ENCODE data around the gene ZNF391.
"Not testable (repeated sequence)": the region's sequence is repeated elsewhere in the genome, so short reads cannot be mapped to it uniquely, and the experiment has no call there.

The ZNF391 gene

DNA sequence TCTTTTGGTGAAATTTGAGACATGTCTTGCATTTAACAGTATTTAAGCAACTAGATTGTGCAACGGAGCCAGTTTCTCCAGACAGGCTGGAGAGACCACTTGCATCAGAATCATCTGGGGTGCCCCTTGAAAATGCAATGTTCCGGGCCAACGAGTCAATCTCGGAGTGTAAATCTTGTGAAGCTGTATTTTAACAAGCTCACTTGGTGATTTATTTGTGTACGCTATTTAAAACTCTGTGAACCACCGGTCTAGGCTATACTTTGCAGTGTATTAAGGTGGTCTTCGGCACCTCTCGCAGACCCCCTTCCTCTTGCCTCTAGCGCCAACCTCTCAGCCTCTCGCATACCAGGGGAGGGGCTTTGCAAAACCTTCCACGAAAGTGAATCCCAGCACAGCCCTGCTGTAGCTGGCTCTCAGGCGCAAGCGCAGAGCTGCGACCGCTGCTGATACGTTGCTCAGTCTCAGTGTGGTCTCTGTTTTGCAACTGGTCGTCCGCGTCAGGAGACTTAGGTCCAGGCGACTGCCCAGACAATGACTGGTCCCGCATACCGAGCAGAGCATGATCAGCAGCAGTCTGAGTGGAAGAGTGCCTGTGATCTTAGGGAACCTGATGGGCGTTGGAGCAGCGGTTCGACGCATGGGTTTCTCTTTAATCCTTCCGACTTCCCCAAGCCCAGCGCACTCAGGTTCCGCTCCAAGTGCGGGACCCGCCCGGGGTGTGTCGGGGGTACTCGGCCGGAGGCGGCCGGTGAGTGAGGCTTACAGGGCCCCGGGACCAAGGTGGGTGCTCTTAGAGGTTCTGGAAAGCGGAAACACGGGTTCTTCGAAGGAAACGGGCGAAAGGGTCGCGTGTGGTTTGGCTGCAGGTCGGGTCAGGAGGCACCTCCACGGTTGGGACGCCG is at the start of gene ZNF391:
ZNF391 (plus strand) TSS at position 467 of the 905 bp plus-strand sequence. CDS start 11,612 bp downstream, outside the sequence.
- peak; percentile 61 for DNase-seq

DNA sequence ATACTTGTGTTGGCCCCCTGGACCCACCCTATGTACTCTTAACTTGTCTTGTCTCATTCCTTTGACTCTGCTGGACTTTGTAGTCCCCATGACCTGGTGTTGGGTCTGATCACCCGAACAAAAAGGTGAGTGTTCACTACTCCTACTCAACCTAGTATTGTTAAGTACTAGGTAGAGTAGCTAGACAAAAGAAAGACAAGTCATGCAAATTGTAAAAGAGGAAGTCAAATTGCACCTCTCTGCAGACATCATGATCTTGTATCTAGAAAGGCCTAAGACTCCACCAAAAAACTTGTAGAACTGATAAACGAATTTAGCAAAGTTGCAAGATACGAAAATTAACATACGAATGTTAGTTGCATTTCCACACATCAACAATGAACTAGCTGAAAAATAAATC is 35.7 kb upstream of the ZNF391 start:
- DNase-seq = no peak

DNA sequence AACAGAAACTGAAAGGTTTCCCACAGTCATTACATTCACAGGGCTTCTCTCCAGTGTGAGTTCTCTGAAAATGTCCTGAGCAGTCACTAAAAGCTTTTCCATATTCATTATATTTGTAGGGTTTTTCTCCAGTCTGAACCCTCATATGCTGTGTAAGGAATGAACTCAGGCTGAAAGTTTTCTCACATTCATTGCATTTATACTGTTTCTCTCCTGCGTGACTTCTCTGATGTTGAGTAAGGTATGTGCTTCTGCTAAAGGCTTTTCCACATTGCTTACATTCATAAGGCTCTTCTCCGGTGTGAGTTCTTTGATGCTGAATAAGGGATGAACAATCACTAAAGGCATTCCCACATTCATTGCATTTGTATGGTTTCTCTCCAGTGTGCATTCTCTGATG is 29.8 kb upstream of the ZNF391 start:
- DNase-seq = no peak

DNA sequence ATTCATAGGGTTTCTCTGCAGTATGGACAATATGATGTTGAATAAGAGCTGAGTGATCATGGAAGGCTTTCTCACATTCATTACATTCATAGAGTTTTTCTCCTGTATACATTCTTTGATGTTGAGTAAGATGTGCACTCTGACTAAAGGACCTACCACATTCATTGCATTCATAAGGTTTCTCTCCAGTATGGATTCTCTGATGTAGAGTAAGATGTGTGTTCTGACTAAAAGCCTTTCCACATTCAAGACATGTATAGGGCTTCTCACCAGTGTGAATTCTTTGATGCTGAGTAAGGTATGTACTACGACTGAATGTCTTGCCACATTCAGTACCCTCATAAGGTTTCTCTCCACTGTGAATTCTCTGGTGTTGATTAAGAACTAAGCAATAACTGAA is 29.3 kb upstream of the ZNF391 start:
- DNase-seq = no peak

GRCh38 chr6:27368202-27368601 is 20.4 kb upstream of the ZNF391 start:
- no peak for DNase-seq

DNA sequence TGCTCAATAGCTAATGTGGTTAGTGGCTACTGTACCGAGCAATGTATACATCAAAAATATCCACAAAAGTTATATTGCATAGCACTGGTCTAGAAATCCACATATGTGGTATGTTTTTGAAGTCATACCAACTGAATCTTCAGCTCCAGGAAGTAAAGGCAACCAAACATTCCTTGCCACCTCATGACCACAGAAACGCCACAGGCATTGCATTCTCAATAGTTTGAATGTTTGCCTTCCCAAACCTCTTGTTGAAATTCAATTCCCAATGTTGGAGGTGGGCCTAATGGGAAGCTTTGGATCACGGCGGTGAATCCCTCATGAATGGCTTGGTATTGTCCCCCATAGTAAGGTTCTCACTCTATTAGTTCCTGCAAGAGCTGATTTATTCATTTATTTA is 18.2 kb upstream of the ZNF391 start:
- no peak for DNase-seq

GRCh38 chr6:27374824-27375612 is 13.5 kb upstream of the ZNF391 start:
- peak; percentile 65 to 68 for DNase-seq

DNA sequence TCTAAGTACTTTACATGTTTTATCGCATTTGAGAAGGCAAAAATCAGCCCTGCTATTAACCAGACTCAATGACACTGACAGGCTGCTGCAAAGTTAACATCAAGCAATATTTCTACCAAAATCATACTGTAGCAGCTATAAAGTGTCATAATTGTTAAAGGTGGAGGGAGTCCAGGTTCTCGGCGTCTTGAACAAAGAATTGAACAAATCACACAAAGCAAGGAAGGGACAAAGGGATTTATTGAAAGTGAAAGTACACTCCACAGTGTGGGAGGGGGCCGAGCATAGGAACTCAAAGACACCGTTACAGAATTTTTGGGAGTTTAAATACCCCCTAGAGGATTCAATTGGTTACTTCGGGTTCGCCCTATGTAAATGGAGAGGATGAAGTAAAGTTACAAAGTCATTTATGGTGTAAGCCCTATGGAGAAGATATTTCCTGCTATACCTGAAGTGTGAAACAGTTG is 12.9 kb upstream of the ZNF391 start:
- no peak for DNase-seq

- DNase-seq = not testable (repeated sequence)
Measured at GRCh38 chr6:27378406-27378805, 10.2 kb upstream of the ZNF391 start.

DNA sequence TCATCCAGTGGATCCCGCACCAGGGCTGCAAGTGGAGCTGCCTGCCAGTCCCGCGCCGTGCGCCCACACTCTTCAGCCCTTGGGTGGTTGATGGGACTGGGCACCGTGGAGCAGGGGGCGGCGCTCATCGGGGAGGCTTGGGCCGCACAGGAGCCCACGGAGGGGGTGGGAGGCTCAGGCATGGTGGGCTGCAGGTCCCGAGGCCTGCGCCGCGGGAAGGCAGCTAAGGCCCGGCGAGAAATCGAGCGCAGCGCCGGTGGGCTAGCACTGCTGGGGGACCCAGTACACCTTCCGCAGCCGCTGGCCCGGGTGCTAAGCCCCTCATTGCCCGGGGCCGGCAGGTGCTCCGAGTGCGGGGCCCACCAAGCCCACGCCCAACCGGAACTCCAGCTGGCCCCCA is 7.6 kb upstream of the ZNF391 start:
- not testable (repeated sequence) for DNase-seq

GRCh38 chr6:27383011-27383410 is 5.5 kb upstream of the ZNF391 start:
- DNase-seq = no peak

- no peak for DNase-seq
Measured at GRCh38 chr6:27383481-27383880, 5.1 kb upstream of the ZNF391 start.

DNA sequence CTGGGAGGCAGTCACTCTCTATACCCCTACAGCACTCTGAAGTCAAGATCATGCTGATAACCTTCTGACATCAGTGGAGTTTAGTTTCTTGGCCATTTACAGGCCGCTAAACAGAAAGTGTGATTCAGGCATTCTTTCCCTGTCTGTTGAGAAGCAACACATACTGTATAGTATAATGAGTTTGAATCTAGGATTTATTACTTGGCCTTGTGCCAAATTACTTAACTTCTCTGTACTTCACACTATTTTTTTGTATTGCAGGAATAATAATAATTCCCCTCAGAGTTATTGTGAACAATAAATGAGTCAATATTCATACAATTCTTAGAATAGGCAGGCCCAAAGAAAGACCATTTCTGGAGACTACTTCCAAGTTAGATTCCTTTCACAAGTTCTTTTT is 4.1 kb downstream of the ZNF391 start:
- no peak for DNase-seq

DNA sequence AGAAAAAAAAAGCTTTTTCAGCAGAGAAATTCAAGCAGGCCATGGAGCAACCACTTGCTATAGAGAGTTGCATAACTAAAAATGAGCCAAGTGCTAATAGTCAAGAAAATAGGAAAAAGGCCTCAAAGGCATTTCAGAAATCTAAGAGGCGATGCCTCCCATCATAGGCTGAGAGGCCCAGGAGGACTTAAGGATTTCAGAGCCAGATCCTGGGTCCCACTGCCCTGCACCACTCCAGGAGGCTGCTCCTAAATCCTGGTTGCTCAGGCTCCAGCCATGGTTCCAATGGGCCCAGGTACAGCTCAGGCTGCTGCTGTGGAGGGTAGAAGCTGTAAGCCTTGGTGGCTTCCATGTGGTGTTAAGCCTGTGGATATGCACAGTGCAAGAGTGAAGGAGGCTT is 5.5 kb downstream of the ZNF391 start:
- no peak for DNase-seq

DNA sequence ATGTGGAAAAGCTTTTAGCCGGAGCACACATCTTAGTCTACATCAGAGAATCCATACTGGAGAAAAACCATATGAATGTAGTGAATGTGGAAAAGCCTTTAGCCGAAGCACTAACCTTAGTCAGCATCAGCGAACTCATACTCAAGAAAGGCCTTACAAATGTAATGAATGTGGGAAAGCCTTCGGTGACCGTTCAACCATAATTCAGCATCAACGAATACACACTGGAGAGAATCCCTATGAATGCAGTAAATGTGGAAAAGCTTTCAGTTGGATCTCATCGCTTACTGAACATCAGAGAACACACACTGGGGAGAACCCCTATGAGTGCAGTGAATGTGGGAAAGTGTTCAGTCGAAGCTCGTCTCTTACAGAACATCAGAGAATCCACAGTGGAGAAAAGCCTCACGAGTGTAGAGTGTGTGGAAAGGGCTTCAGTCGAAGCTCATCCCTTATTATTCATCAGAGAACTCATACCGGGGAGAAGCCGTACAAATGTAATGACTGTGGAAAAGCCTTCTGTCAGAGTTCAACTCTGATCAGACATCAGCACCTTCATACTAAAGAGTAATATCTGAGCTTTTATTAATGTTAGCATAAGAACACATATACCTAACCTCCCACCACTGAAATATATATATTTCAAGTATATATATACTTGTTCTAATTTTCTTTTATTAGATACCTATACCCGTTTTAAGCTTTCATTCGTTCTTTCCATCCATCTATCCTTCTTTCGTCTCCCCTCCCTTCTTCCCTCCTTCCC is 12.5 kb downstream of the ZNF391 start:
- DNase-seq = no peak

DNA sequence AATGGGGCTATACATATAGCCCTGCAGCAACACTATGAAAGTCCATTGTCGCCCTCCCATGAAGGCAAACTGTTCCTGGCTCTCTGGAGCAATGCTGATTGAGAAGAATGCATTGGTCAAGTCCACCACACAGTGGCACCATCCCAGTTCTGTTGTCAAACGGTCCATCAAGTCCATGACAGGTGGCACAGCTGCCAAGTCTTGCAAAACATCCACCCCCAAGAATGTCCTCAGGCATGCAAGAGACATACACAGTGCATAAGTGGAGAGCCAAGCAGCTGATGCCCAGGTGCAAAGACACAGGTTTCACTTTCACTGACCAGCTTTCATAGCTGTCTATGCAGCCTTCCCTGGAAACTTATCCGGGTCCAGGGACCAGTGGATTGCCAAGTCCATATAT is 17.5 kb downstream of the ZNF391 start:
- no peak for DNase-seq

DNA sequence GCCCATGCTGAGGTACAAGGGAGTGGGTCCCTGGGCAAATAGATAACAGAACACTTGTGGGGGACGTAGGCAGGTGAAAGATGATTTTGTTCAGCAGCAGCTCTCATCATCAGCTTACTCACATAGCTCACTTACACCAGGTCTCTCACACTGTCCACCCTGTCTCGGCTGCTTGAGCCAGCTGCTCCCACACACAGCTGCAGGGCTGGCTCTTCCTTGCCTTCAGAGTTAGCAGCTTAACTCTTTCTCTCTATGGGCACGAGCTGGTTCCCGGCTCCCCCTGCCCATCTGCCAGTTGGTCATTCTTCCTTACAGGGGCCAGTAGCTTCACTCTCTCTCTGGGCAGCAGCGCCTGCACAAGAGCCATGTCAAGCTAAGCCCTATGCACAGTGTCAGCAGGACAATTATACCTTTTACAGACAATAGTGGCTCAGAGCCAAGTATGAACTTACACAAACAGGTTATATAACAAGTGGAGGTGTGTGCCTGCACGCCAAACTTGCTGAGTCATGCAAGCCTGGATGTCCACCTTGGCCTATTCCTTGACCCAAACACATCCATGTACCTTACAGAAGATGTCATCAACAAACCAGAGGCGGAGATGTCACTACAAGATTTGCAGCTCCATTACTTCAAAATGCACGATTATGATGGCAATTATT is 18.7 kb downstream of the ZNF391 start:
- DNase-seq = no peak

GRCh38 chr6:27414300-27414699 is 25.7 kb downstream of the ZNF391 start:
- DNase-seq = no peak

DNA sequence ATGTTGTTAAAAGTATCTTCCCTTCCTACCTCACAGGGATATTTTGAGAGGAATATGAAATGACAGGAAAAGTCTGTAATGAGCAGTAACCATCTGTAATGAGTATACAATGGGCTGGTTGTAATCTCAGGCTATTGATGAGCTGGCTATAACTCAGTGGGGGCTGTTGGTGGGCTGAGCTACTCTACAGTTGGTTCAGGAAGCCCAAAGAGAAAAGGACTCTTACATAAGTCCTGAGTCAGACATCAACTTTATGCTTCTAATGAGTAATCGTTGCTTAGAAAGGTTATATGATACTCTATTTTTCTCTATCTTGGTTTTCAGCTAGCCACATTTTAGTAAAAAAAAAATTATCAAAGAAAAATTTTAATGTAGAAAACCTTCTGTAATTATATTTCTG is 26.4 kb downstream of the ZNF391 start:
- DNase-seq = no peak

- no peak for DNase-seq
Measured at GRCh38 chr6:27415898-27416297, 27.3 kb downstream of the ZNF391 start.

- no peak for DNase-seq
Measured at GRCh38 chr6:27419363-27419762, 30.8 kb downstream of the ZNF391 start.

GRCh38 chr6:27422651-27423332 is 34.2 kb downstream of the ZNF391 start:
- no peak for DNase-seq

Measured in activated CD4-positive, alpha-beta T cell treated with anti-CD3 and anti-CD28 coated beads, Interleukin-2, amount 50 U/mL, for 4 hours (primary cell).